ENCODE data around the gene FOXL3.

DNA sequence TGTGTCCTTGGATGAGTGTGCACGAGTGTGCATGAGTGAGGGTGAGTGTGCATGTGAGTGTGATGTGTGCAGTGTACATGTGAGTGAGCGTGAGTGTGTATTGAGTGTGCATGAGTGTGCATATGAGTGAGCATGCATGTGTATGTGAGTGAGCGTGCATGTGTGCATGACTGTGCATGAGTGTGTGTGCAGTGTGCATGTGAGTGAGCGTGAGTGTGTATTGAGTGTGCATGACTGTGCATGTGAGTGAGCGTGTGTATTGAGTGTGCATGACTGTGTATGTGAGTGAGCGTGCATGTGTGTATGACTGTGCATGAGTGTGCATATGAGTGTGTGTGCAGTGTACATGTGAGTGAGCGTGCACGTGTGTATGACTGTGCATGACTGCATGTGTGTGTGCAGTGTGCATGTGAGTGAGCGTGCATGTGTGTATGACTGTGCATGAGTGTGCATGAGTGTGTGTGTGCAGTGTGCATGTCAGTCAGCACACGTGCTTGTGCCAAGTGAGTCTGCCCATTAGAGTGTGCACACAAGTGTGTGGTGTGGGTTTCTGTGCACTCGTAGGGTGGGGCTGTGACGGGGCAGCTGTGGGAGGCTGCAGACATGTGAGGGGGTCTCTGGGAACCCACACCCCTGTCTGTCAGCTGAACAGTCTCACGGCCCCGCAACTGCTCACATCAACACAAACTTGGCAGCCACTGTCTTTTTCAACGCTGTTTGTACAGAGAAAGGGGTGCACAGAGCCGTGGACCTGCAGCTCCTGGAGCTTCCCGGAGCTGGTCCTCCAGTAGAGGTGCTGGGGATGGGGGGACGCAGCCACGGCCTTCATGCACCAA, 14.8 kb downstream of the FOXL3 start:
- TF ChIP-seq, protein P1, sequence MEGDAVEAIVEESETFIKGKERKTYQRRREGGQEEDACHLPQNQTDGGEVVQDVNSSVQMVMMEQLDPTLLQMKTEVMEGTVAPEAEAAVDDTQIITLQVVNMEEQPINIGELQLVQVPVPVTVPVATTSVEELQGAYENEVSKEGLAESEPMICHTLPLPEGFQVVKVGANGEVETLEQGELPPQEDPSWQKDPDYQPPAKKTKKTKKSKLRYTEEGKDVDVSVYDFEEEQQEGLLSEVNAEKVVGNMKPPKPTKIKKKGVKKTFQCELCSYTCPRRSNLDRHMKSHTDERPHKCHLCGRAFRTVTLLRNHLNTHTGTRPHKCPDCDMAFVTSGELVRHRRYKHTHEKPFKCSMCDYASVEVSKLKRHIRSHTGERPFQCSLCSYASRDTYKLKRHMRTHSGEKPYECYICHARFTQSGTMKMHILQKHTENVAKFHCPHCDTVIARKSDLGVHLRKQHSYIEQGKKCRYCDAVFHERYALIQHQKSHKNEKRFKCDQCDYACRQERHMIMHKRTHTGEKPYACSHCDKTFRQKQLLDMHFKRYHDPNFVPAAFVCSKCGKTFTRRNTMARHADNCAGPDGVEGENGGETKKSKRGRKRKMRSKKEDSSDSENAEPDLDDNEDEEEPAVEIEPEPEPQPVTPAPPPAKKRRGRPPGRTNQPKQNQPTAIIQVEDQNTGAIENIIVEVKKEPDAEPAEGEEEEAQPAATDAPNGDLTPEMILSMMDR (IDR thresholded peaks at IDR 0.05) = no peak
- no peak for TF ChIP-seq POLR2A (IDR thresholded peaks at IDR 0.05)

Measured in adrenal gland (tissue), 5 donors.